HG02870 (cell line): ENCODE data around the gene UGGT2.
"Not testable (repeated sequence)": the region's sequence is repeated elsewhere in the genome, so short reads cannot be mapped to it uniquely, and the experiment has no call there.

Source experiments
- ATAC-seq: cut with Tn5 transposase; IDR thresholded peaks from one replicate; pipeline ENCODE4 v1.9.1; 2021; ENCODE audit warnings: mild to moderate bottlenecking, moderate library complexity; ENCODE audit not compliant: unreplicated experiment

Gene UGGT2

DNA sequence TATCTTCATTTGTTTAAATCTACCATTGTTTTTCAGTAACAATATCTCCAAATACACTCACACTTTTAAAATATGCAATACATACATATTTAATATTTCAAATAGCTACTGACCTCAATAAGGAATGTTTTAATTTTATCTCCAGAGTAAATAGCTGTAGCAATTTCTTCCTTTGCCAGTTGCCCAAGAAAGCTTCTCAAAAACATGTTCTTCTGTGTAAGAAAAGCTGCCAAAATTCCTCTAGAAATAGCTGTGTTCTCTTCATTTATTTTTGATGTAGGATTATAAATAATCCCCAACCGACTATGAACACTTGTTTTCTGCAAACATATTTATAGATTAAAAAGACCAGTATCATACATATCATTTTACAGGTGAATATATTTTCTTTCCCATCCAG is 150.5 kb downstream of the UGGT2 start:
- ATAC-seq: no peak

DNA sequence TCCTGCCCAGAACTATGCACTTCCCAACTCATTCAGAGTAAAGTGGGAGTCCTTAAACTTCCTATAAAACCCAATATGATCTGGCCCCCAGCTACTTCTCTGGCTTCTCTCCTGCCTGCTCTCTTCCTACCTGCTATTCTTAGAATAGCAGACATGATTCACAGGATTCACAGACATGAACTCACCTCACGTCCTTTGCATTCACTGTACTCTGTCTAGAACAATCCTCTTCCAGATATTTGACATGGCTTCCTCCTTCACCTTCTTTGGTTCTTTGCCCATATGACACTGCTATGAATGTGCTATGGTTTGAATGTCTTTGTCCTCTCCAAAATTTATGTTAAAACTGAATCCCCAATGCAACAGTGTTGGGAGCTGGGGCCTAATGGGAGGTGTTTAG is 154.9 kb downstream of the UGGT2 start:
- no peak for ATAC-seq

DNA sequence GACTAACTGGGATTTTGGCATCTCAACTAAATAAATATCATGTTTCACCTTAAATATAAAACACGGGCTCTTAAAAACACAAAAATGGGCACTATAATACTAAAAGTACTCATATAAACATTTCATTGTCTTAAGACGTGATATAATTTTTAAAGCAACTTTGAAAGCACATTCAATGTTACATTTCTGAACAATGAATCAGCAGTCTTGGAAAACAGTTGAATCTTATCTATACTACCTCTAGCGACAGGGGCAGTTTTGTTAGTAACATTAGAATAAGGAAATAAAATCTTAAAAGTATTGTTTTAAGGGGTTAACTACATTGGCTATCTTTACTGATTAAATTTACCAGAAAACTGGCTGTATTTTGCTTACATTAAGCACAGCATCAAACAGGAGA is 156.9 kb downstream of the UGGT2 start:
- no peak for ATAC-seq

DNA sequence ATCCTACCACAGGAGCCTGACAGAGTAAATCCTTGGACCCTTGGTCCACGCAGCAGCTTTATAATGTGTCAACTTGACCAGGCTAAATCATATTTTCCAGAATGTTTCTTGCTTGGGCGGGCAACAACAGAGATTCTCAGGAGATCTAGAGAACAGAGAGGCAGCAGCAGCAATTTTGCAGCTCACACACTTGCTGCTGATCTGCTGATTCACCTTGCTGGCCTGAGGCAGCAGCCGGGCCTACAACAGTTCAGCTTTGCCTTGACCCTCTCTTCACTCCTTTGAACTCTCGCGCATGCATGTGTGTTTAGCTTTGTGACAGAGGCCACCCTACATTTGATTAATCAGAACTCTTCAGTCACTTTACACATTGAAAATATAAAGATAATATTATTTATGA is 159.3 kb downstream of the UGGT2 start:
- ATAC-seq: no peak

DNA sequence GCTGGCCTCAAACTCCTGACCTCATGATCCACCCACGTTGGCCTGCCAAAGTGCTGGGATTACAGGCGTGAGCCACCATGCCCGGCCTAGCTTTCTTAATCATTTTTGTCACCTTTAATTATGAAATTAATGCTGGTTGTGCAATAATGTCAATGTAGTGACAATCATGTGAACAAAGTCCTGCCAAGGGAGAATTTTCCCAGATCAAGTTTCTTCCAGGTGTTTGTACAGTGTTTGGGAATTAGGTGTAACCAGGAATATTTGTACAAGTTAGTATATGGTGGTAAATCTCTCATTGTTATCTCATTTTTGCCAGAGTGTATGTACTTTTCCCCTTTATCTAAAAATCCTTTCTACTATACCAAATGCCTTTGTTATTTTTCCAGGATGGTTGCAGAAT is 171.1 kb downstream of the UGGT2 start:
- ATAC-seq: no peak

DNA sequence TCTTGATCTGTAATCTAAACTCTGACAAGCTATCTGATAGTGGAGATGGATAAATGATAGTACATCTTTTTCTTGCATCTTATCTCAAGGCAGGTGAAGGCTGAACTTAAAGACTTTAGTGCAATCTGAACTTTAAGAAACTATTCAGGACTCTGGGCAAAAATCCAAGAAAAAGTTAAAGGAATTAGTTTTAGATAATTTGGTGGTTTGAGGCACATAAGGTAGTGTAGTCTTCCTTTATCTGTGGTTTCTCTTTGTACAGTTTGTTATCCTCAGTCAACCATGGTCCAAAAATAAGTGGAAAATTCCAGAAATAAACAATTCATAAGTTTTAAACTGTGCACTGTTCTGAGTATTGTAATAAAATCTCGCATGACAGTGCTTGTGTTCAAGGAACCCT is 172.9 kb downstream of the UGGT2 start:
- no peak for ATAC-seq

DNA sequence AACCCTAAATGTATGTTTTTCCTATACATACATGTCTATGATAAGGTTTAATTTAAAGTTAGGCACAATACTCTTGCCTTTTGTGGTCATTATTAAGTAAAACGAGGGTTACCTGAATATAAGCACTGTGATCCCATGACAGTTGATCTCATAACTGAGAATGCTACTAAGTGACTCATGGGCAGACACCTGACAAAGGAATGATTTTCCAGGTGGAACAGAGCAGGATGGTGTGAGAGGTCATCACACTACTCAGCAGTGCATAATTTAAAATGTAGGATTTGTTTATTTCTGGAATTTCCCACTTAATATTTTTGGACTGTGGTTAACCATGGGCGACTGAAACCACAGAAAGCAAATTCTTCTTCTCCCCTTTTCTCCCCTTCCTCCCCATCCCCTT is 178.9 kb downstream of the UGGT2 start:
- no peak for ATAC-seq

DNA sequence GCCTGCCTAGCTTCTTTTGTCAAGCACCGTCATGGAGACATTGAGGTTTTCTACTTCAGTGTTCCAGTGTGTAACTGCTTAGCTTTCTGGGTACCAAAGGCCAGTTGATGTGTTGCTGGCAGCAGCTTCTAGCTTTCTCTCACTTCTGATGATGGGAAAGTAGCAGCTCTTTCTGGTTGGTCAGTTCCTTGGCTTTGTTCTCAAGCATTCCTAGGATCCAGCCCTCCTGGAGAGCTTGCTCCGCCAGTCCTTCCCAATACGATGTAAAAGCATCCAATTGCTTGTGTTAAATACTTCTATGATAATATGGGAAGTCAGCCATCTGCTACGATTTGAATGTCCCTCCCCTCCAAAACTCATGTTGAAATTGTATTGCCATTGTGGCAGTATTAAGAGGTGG is 182.8 kb downstream of the UGGT2 start:
- no peak for ATAC-seq

DNA sequence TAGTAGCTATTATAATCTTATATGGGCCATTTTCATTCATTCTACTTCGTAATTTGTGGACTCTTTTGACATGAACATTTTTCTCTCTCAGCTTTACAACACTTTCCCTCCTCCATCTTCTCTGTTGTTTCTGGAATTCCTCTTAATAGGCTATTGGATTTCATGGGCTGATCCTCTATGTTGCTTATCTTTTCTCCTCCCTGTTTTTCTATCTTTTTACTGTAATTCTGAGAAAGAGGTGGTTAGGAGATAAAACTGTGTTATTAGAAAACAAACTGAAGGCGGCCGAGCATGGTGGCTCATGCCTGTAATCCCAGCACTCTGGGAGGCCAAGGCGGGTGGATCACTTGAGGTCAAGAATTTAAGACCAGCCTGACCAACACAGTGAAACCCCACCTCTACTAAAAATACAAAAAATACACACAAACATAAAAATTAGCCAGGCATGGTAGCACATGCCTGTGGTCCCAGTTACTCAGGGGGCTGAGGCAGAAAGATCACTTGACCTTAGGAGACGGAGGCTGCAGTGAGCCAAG is 188.1 kb downstream of the UGGT2 start:
- ATAC-seq: no peak

DNA sequence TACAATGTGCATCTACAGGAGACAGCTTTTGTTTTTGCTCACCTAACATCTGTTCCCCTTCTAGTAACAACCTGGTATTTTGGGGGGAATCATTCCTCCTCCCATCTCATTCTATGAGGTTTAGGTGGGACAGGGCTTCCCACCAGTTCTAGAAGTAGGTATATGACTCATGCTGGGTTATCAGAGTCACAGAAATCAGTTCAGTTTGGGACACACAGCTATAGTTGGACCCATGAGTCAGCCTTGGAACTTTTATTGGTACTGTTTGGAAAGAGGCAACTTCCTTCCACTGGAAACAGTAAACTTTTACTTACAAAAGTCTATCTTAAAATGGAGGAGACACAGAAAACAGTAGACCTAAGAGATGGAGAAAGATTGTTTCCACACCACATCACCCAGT is 190.8 kb downstream of the UGGT2 start:
- ATAC-seq: no peak

DNA sequence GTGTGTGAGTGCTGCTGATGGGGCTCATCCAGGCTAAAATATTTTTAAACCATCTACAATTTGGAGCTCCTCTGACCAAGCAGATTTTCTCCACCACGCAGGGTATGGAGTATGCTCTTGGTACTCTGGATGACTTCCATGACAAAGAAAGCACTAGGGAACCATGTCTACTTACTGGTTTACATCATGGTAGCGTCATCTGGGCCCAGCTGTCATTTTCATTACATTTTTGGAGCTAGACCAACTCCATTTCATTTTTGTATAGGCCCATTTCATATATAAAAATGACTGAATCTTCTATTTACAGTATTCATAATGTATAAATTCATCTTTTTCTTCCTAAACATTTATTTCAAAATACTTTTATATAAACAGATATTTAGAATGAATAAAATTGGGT is 191.9 kb downstream of the UGGT2 start:
- ATAC-seq: no peak

DNA sequence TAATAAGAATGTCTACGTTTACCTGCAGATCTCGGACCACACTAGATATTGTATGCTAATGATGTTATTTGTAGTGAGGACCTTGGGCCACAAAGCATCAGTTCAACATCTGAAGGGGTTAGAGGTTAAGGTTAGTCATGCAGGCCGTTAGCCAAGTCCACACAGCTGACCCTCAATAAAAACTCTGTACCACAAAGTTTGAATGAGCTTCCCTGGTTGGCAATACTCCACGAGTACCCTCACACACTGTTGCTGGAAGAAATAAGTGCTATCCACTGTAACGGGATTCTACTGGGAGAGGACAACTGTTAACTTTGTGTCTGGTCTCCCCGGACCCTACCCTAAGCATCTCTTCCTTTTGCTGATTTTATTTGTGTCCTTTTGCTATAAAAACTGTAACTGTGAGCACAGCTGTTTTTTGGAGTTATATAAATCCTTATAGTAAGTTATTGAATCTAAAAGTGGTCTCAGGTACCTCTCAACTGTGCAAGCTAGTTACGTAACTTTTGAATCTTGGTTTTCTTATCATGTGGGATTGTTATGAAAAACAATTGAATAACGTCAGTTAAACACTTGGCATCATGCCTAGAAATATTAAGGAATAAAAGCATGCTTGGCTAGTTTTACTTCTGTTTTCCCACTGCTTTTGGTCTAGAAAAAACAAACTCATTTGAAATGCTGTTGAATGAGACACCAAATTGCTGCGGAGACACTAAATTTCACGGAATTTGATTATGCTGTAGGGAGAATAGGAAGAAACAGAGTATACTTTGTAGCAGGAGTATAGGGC is 194.7 kb downstream of the UGGT2 start:
- ATAC-seq: no peak

DNA sequence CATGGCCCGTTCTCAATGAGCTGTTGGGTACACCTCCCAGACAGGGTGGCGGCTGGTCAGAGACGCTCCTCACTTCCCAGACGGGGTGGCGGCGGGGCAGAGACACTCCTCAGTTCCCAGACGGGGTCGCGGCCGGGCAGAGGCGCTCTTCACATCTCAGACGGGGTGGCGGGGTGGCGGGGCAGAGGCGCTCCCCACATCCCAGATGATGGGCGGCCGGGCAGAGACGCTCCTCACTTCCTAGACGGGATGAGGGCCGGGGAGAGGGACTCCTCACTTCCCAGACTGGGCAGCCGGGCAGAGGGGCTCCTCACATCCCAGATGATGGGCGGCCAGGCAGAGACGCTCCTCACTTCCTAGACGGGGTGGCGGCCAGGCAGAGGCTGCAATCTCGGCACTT is 207.5 kb downstream of the UGGT2 start:
- ATAC-seq: not testable (repeated sequence)

DNA sequence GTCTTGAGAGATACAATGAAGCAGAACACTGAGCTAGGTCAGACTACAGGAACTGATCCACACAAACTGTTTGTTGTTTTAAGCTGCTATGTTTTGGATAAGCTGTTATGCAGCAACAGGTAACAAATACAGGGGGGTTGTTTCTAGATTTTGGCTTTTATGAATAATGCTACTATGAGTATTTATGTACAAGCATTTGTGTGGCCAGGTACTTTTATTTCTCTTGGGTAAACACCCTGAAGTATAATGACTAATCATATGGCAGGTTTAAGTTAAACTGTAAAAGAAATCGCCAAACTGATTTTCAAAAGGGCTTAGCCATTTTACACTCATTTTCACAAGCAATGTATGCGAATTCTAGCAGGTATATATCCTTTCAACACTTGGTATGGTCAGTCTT is 210.3 kb downstream of the UGGT2 start:
- no peak for ATAC-seq

DNA sequence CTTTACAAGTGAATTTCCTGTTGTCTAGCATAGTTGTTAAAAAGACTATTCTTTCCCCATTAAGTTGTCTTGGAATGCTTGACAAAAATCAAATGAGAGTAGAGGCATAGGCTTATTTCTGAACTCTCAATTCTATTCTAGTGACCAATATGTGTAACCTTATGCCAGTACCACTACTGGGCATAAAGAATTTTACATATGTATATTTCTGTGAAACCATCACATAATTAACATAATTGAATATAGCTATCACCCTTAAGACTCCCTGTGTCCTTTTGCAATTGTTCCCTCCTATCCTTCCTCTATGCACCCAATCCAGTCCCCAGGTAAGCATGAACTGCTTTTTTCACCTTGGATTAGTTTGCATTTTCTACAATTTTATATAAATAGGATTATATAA is 211.3 kb downstream of the UGGT2 start:
- no peak for ATAC-seq

DNA sequence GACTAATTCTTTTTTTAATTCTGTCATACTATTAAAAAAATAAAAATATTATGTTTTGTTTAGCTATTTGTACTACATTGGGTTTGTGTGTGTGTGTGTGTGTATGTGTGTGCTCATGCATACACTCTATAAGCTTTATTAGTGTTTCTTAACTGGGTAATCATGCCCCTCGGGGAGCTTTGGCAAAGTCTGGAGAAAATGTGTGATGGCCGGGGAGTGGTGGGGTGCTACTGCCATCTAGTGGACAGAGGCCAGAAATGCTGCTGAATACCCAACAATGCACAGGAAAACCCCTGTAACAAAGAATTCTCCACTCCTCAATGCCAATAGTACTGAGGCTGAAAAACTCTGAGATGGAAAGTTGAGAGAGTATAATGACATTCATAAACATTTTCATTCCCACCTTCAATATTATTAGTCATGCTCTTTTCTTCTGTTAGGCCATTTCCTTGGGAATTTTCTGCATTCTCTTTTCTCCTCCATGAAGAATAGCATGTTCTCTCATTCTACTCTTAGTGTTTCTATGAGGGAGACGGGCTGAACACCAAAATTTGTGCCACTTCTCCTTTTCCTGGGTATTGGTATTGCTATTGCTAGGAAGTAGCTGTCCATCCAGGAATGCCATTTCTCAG is 219.0 kb downstream of the UGGT2 start:
- peak; percentile 84 for ATAC-seq

DNA sequence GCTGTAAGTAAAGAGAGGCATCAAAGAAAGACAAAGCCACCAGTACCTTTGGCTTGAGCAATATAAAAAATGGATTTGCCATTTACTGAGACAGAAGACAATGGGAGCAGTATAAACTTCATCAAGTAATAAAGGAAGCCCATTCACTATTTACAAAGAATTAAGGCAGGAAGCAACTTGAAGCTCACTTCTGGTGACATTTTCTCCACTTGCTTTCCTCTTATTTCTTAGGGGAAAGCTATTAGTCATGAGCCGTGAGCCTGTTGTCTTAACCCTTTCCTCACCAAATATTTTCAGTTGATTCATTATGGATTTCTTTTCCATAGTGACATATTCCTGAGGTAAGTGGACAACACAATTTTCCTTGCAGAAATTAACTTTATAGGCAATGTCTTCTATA is 219.5 kb downstream of the UGGT2 start:
- no peak for ATAC-seq

DNA sequence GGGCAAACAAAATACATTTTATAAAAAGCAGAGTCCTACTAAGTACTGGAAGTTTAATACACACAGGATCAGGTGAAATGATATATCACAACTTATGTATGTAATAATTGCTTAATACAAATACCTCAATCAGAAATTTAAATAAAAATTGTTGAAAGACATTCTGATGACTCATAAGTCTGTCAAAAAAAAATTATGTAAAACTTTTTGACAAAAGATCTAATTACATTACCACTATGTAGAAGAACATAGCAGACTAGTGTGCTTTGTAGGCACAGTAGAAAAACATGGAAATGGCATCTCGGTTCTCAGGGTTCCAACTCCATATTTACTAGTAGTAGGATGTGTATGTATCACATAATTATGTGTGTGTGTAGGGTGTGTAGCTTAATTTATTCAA is 220.1 kb downstream of the UGGT2 start:
- ATAC-seq: no peak

DNA sequence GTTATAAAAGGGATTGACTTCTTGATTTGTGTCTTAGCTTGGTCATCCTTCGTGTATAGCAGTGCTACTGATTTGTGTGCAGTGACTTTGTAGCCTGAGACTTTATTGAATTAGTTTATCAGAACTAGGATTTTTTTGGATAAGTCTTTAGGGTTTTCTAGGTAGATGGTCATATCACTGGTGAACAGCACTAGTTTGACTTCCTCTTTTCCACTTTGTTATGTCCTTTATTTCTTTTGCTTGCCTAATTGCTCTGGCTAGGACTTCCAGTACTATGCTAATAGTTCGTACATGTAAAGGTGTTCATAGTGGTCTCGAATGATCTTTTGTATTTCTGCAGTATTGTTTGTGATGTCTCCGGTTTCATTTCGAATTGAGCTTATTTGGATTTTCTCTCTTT is 230.9 kb downstream of the UGGT2 start:
- no peak for ATAC-seq

DNA sequence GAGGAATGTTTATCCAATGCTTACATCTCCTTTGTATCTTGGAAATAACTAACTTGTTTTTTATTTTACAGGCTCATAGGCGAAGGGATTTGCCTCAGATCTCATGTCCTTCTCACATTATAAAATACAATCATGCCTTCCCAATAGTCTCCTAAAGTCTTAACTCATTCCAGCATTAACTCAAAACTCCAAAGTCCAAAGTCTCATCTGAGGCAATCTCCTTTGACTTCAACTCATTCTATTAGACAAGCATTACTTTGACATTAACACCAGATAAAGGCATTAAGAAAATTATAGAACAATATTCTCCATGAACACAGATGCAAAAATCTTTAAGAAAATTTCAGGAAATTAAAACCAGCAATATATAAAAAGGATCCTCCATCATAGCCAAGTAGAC is 238.7 kb downstream of the UGGT2 start:
- ATAC-seq: no peak

DNA sequence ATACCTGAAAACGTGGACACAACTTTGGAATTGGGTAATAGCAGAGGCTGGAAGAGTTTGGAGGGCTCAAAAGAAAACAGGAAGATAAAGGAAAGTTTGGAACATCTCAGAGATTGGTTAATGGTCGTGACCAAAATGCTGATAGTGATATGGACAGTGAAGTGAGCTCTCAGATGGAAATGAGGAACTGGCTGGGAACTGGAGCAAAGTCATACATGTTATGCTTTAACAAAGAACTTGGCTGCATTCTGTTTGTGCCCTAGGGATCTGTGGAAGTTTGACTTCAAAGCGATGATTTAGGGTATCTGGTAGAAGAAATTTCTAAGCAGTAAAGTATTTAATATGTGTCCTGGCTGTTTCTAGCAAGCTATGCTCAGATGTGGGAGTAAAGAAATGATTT is 240.1 kb downstream of the UGGT2 start:
- ATAC-seq: no peak

DNA sequence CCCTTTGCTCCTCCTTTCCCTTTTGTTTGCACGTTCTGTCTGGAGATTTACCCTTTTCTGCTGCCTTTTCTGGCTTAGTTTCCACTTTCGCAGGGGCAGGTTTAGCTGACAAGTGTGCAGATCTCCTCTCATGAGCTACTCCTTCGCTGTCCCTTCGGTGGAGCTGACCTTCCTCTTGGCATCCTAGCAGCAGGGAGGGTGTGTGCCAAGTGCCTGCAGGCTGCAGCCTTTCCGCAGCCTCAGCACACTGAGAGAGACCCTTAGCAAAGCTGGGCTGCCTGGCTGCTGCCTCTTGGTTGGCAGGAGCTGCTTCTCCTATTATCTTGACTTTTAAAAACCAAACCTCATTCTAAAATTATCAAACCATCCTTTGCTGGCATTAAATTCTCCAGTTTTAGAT is 243.8 kb downstream of the UGGT2 start:
- no peak for ATAC-seq

DNA sequence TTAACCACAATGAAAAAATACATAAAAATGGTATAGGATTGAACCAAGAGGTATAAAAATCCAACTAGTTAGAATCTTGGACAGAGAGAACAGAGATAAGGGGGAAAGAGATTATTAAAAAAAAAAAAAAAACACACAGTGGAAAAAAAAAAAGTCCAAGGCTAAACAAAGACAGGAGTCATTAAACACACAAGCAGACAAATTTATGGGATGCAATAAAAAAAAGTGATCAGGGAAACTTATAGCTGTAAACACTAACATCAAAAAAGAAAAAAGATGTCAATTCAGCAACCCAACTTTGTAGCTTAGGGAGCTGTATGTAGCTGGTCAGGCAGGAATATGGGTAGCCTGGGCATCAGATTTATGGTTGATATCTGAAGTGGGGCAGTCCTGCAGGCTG is 247.3 kb downstream of the UGGT2 start:
- ATAC-seq: no peak
